Measurements from ENCODE around the gene SSR2. TPM values are rescaled to one million over a fixed set of nuclear protein-coding genes. Genes with fewer than 3 reads are reported as not detected.

SSR2 gene
- total and polyA plus RNA-seq, 2 experiments from 2014 or later = 136 to 291 TPM

DNA sequence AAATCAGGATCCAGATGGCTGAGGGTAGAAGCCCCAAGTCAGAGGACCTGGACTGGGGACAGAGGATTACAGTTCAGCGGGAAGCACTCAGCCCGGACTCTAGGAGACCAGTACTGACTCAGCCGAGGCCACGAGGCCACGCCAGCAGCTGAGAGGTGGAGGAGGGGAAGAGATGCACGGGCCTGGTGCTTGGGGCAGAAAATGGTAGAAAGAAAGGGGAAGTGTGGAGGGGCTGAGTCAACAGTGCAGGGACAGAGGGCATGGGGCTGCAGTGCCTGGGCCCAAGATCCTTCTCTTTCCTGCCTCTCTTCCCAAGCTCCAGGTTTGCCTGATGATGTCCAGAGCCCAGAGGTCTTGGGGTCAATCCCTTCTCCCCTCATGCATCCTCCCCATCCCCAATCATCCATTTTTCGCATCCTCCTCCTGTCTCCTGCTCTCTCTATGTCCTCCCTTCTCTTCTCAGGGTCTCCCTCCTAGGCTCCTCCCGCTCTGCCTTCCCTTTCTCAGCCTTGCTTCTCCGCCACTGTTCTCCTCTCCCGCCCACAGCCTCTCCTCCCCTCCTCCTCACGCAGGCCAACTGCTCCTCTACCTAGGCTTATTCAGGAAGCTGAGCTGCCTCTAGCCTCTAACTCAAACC lies 50.1 kb downstream of the SSR2 start:
- peak overlapping the region; percentile 12; the same call in 2 of the 3 replicates for H3K4me3 Mint-ChIP-seq
- peak overlapping the region; percentile 41 for H3K27ac Mint-ChIP-seq
- no peak overlapping the region for H3K4me3 ChIP-seq
- H3K27ac ChIP-seq (ENCODE audit: low read depth) = peak overlapping the region; percentile 63
- H3K9me2 ChIP-seq (ENCODE audit: insufficient read depth) = no peaks in the 10 kb centered on the region
- H3K9me3 Mint-ChIP-seq = no peaks in the 10 kb centered on the region
- TF ChIP-seq, protein P1, sequence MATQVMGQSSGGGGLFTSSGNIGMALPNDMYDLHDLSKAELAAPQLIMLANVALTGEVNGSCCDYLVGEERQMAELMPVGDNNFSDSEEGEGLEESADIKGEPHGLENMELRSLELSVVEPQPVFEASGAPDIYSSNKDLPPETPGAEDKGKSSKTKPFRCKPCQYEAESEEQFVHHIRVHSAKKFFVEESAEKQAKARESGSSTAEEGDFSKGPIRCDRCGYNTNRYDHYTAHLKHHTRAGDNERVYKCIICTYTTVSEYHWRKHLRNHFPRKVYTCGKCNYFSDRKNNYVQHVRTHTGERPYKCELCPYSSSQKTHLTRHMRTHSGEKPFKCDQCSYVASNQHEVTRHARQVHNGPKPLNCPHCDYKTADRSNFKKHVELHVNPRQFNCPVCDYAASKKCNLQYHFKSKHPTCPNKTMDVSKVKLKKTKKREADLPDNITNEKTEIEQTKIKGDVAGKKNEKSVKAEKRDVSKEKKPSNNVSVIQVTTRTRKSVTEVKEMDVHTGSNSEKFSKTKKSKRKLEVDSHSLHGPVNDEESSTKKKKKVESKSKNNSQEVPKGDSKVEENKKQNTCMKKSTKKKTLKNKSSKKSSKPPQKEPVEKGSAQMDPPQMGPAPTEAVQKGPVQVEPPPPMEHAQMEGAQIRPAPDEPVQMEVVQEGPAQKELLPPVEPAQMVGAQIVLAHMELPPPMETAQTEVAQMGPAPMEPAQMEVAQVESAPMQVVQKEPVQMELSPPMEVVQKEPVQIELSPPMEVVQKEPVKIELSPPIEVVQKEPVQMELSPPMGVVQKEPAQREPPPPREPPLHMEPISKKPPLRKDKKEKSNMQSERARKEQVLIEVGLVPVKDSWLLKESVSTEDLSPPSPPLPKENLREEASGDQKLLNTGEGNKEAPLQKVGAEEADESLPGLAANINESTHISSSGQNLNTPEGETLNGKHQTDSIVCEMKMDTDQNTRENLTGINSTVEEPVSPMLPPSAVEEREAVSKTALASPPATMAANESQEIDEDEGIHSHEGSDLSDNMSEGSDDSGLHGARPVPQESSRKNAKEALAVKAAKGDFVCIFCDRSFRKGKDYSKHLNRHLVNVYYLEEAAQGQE (IDR thresholded peaks at IDR 0.05; ENCODE audit: unreplicated experiment) = no peak
- TF ChIP-seq POLR2AphosphoS5 (IDR thresholded peaks at IDR 0.05; ENCODE audit: low read depth) (no peak), EZH2phosphoT487 (IDR thresholded peaks at IDR 0.05; ENCODE audit: unreplicated experiment) (no peak), STAT1 (IDR thresholded peaks at IDR 0.05; ENCODE audit: unreplicated experiment) (no peak), ZNF114 (CRISPR knock-in tag; IDR thresholded peaks at IDR 0.05) (no peak), CREB1 (CRISPR knock-in tag; IDR thresholded peaks at IDR 0.05; ENCODE audit: low read depth) (no peak), ZNF331 (CRISPR knock-in tag; IDR thresholded peaks at IDR 0.05; ENCODE audit: low read depth) (no peak), EZH2 (IDR thresholded peaks at IDR 0.05; ENCODE audit: low read depth, unreplicated experiment) (no peak), NANOG (IDR thresholded peaks at IDR 0.05; ENCODE audit: borderline replicate concordance) (no peak), JUNB (IDR thresholded peaks at IDR 0.05; ENCODE audit: unreplicated experiment) (no peak)
- TF ChIP-seq, protein P2, sequence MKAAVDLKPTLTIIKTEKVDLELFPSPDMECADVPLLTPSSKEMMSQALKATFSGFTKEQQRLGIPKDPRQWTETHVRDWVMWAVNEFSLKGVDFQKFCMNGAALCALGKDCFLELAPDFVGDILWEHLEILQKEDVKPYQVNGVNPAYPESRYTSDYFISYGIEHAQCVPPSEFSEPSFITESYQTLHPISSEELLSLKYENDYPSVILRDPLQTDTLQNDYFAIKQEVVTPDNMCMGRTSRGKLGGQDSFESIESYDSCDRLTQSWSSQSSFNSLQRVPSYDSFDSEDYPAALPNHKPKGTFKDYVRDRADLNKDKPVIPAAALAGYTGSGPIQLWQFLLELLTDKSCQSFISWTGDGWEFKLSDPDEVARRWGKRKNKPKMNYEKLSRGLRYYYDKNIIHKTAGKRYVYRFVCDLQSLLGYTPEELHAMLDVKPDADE (IDR thresholded peaks at IDR 0.05) = no peak
- TF ChIP-seq, protein P3, sequence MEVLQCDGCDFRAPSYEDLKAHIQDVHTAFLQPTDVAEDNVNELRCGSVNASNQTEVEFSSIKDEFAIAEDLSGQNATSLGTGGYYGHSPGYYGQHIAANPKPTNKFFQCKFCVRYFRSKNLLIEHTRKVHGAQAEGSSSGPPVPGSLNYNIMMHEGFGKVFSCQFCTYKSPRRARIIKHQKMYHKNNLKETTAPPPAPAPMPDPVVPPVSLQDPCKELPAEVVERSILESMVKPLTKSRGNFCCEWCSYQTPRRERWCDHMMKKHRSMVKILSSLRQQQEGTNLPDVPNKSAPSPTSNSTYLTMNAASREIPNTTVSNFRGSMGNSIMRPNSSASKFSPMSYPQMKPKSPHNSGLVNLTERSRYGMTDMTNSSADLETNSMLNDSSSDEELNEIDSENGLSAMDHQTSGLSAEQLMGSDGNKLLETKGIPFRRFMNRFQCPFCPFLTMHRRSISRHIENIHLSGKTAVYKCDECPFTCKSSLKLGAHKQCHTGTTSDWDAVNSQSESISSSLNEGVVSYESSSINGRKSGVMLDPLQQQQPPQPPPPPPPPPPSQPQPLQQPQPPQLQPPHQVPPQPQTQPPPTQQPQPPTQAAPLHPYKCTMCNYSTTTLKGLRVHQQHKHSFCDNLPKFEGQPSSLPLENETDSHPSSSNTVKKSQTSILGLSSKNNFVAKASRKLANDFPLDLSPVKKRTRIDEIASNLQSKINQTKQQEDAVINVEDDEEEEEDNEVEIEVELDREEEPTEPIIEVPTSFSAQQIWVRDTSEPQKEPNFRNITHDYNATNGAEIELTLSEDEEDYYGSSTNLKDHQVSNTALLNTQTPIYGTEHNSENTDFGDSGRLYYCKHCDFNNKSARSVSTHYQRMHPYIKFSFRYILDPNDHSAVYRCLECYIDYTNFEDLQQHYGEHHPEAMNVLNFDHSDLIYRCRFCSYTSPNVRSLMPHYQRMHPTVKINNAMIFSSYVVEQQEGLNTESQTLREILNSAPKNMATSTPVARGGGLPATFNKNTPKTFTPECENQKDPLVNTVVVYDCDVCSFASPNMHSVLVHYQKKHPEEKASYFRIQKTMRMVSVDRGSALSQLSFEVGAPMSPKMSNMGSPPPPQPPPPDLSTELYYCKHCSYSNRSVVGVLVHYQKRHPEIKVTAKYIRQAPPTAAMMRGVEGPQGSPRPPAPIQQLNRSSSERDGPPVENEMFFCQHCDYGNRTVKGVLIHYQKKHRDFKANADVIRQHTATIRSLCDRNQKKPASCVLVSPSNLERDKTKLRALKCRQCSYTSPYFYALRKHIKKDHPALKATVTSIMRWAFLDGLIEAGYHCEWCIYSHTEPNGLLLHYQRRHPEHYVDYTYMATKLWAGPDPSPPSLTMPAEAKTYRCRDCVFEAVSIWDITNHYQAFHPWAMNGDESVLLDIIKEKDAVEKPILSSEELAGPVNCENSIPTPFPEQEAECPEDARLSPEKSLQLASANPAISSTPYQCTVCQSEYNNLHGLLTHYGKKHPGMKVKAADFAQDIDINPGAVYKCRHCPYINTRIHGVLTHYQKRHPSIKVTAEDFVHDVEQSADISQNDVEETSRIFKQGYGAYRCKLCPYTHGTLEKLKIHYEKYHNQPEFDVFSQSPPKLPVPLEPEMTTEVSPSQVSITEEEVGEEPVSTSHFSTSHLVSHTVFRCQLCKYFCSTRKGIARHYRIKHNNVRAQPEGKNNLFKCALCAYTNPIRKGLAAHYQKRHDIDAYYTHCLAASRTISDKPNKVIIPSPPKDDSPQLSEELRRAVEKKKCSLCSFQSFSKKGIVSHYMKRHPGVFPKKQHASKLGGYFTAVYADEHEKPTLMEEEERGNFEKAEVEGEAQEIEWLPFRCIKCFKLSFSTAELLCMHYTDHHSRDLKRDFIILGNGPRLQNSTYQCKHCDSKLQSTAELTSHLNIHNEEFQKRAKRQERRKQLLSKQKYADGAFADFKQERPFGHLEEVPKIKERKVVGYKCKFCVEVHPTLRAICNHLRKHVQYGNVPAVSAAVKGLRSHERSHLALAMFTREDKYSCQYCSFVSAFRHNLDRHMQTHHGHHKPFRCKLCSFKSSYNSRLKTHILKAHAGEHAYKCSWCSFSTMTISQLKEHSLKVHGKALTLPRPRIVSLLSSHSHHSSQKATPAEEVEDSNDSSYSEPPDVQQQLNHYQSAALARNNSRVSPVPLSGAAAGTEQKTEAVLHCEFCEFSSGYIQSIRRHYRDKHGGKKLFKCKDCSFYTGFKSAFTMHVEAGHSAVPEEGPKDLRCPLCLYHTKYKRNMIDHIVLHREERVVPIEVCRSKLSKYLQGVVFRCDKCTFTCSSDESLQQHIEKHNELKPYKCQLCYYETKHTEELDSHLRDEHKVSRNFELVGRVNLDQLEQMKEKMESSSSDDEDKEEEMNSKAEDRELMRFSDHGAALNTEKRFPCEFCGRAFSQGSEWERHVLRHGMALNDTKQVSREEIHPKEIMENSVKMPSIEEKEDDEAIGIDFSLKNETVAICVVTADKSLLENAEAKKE (CRISPR knock-in tag; IDR thresholded peaks at IDR 0.05) = no peak
- TF ChIP-seq, protein P4, sequence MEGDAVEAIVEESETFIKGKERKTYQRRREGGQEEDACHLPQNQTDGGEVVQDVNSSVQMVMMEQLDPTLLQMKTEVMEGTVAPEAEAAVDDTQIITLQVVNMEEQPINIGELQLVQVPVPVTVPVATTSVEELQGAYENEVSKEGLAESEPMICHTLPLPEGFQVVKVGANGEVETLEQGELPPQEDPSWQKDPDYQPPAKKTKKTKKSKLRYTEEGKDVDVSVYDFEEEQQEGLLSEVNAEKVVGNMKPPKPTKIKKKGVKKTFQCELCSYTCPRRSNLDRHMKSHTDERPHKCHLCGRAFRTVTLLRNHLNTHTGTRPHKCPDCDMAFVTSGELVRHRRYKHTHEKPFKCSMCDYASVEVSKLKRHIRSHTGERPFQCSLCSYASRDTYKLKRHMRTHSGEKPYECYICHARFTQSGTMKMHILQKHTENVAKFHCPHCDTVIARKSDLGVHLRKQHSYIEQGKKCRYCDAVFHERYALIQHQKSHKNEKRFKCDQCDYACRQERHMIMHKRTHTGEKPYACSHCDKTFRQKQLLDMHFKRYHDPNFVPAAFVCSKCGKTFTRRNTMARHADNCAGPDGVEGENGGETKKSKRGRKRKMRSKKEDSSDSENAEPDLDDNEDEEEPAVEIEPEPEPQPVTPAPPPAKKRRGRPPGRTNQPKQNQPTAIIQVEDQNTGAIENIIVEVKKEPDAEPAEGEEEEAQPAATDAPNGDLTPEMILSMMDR (conservative IDR thresholded peaks at IDR 0.05; ENCODE audit: low read depth in 2 of 2) = no peak
- H3F3A ChIP-seq (replicated peaks; ENCODE audit: low read depth) = 0 out of 2 replicates have a peak, but pooled peaks cover 10% of the 10 kb centered on the region
- H3K27me3 Mint-ChIP-seq (ENCODE audit: insufficient read depth, low read depth, poor library complexity) = peaks cover 21% of the 10 kb centered on the region
- peaks cover 68% of the 10 kb centered on the region for H3K4me1 ChIP-seq (ENCODE audit: insufficient read depth)
- H3K27me3 ChIP-seq (ENCODE audit: insufficient read depth) = no peaks in the 10 kb centered on the region
- no peaks in the 10 kb centered on the region; the same call in 1 of the 2 replicates for H3K36me3 ChIP-seq (ENCODE audit: insufficient read depth)
- DNase-seq (ENCODE audit: low spot score) (peak; percentile 40), ATAC-seq (peak; percentile 36)
- H3K36me3 Mint-ChIP-seq (ENCODE audit: low read depth) = peaks cover 44% of the 10 kb centered on the region
- peaks cover 65% of the 10 kb centered on the region for H4K20me1 ChIP-seq (replicated peaks; ENCODE audit: insufficient read depth)
- H3K4me2 ChIP-seq = 0 out of 2 replicates have a peak overlapping the region, but pooled peaks have one; percentile 38
- peaks cover 86% of the 10 kb centered on the region for H3K4me1 Mint-ChIP-seq
- H3K79me2 ChIP-seq (replicated peaks; ENCODE audit: insufficient read depth) = peaks cover 79% of the 10 kb centered on the region
- no peak overlapping the region for H2AFZ ChIP-seq
